RPMI7951 (cell line): ENCODE data around the gene PNMA3. TPM values are rescaled to one million over a fixed set of nuclear protein-coding genes. Genes with fewer than 3 reads are reported as not detected.
A peak's percentile ranks its signal among the peaks of the same experiment; 100 is the strongest.
"Not testable (repeated sequence)": the region's sequence is repeated elsewhere in the genome, so short reads cannot be mapped to it uniquely, and the experiment has no call there.

ENCODE experiments used
- DNase-seq: peaks from one replicate; pipeline ENCODE4 v3.0.0-alpha.2; 2012; ENCODE audit warnings: low read depth
- total RNA-seq: library from RNA; depleted of rRNA; stranded (reverse); fragments of >200 nt; shearing (Covaris generic); gene quantifications from 2 replicates; pipeline ENCODE4 v1.2.3, GENCODE V29; 2014; rRNA removed

PNMA3 gene
- not detected in 2 replicates for total RNA-seq

- no peak for DNase-seq
Measured at GRCh38 chrX:153055871-153056749, at the start of gene PNMA3. TSS of gene PNMA3 (plus strand) at chrX:153056470. CDS start at chrX:153057056, 586 bp downstream.

GRCh38 chrX:153017174-153017573, 39.1 kb upstream of the PNMA3 start:
- not testable (repeated sequence) for DNase-seq

GRCh38 chrX:153019166-153019565, 37.1 kb upstream of the PNMA3 start:
- no peak for DNase-seq

GRCh38 chrX:153026501-153026900, 29.8 kb upstream of the PNMA3 start:
- not testable (repeated sequence) for DNase-seq

GRCh38 chrX:153028487-153028886, 27.8 kb upstream of the PNMA3 start:
- DNase-seq: not testable (repeated sequence)

- DNase-seq: no peak
Measured at GRCh38 chrX:153029162-153029561, 27.1 kb upstream of the PNMA3 start.

- no peak for DNase-seq
Measured at GRCh38 chrX:153029875-153030274, 26.4 kb upstream of the PNMA3 start.

- no peak for DNase-seq
Measured at GRCh38 chrX:153030801-153031200, 25.5 kb upstream of the PNMA3 start.

GRCh38 chrX:153032397-153033118, 23.7 kb upstream of the PNMA3 start:
- DNase-seq: peak; percentile 57

- DNase-seq: no peak
Measured at GRCh38 chrX:153049093-153049492, 7.2 kb upstream of the PNMA3 start.

- DNase-seq: no peak
Measured at GRCh38 chrX:153052534-153052933, 3.7 kb upstream of the PNMA3 start.

GRCh38 chrX:153057281-153057680, 1.0 kb downstream of the PNMA3 start:
- no peak for DNase-seq

GRCh38 chrX:153059191-153060094, 3.2 kb downstream of the PNMA3 start:
- DNase-seq: no peak

- no peak for DNase-seq
Measured at GRCh38 chrX:153060095-153060445, 3.8 kb downstream of the PNMA3 start.

GRCh38 chrX:153061732-153062131, 5.5 kb downstream of the PNMA3 start:
- peak; percentile 17 for DNase-seq

- no peak for DNase-seq
Measured at GRCh38 chrX:153063315-153063714, 7.0 kb downstream of the PNMA3 start.

- DNase-seq: no peak
Measured at GRCh38 chrX:153064061-153064460, 7.8 kb downstream of the PNMA3 start.

GRCh38 chrX:153065389-153065788, 9.1 kb downstream of the PNMA3 start:
- no peak for DNase-seq

- not testable (repeated sequence) for DNase-seq
Measured at GRCh38 chrX:153066402-153066801, 10.1 kb downstream of the PNMA3 start.

- not testable (repeated sequence) for DNase-seq
Measured at GRCh38 chrX:153071909-153072583, 15.8 kb downstream of the PNMA3 start, which contains the start of gene PNMA6A. TSS of gene PNMA6A (plus strand) at chrX:153072454. CDS start at chrX:153073063, 609 bp downstream.

- DNase-seq: not testable (repeated sequence)
Measured at GRCh38 chrX:153073331-153073730, 17.1 kb downstream of the PNMA3 start.
